Endothelial cell of umbilical vein (primary cell): ENCODE results near the gene GJA9. TPM values are rescaled to one million over a fixed set of nuclear protein-coding genes. Genes with fewer than 3 reads are reported as not detected.

Experiments used
- BruUV-seq: library from RNA; stranded (reverse); fragments of 400-500 nt; replicated peaks from 2 replicates; lab custom pipeline; 2021; lab: Mats Ljungman, UMichigan
- CTCF ChIA-PET: fragments of 300-600, 350-600 bp; sonication (Branson Sonifier 250); formaldehyde crosslinking; loops from one replicate; lab custom pipeline; 2021; ENCODE audit warnings: antibody characterized with exemption, inconsistent platforms; lab: Charles Lee
- POLR2A ChIA-PET: fragments of 300-600, 350-600 bp; sonication (Branson Sonifier 250); formaldehyde crosslinking; loops from one replicate; lab custom pipeline; 2021; ENCODE audit warnings: antibody characterized with exemption, inconsistent platforms; lab: Charles Lee
- DNase-seq: peaks from one replicate; pipeline ENCODE4 v3.0.0-alpha.2; 2011; ENCODE audit warnings: low read depth, low spot score
- FAIRE-seq: peaks from 2 replicates; lab custom pipeline; 2011; peaks lifted over from hg19 to GRCh38; lab: Jason Lieb, UNC
- H2AFZ ChIP-seq: 2 replicates; pipeline ENCODE4 v1.6.0; 2012; ENCODE audit warnings: low read depth, low read length, control low read depth, inconsistent platforms
- H3K27ac ChIP-seq: 2 replicates; pipeline ENCODE4 v1.5.1; 2011; ENCODE audit warnings: low read depth, mild to moderate bottlenecking, control low read depth, low read length, moderate library complexity; ENCODE audit not compliant: insufficient read depth
- H3K27me3 ChIP-seq, 2 experiments: 2 replicates each; pipeline versions ENCODE4 v1.6.0 to v1.6.1; 2011; ENCODE audit warnings: low read length in 2 of 2, mixed read lengths in 1 of 2; ENCODE audit not compliant: control insufficient read depth in 2 of 2, insufficient read depth in 2 of 2
- H3K36me3 ChIP-seq, 2 experiments: 2 replicates in 1 of 2; 3 replicates in 1 of 2; pipeline ENCODE4 v1.5.1; 2011; ENCODE audit warnings: low read length in 2 of 2, mild to moderate bottlenecking in 1 of 2, moderate library complexity in 1 of 2; ENCODE audit not compliant: control insufficient read depth in 2 of 2, insufficient read depth in 2 of 2; ENCODE audit errors: extremely low read depth in 1 of 2
- H3K4me1 ChIP-seq: 3 replicates; pipeline ENCODE4 v1.5.1; 2011; ENCODE audit warnings: mild to moderate bottlenecking, low read length; ENCODE audit not compliant: control insufficient read depth, insufficient read depth; ENCODE audit errors: extremely low read depth
- H3K4me2 ChIP-seq: 2 replicates; pipeline ENCODE4 v1.6.1; 2011; ENCODE audit warnings: low read length, control low read depth, mixed read lengths; ENCODE audit not compliant: insufficient read depth
- H3K4me3 ChIP-seq, 3 experiments: fragments of 200-600 bp in 1 of 3; sonication (generic), shearing (Covaris generic) in 1 of 3; replicated peaks in 1 of 3; 2 replicates each; pipeline ENCODE4 v1.5.1; 2011 to 2016; ENCODE audit warnings: control low read depth in 3 of 3, low read length in 3 of 3, mild to moderate bottlenecking in 2 of 3, inconsistent platforms in 1 of 3, low read depth in 1 of 3, moderate library complexity in 1 of 3; ENCODE audit not compliant: insufficient read depth in 1 of 3
- H3K79me2 ChIP-seq: 2 replicates; pipeline ENCODE4 v1.6.0; 2012; ENCODE audit warnings: low read length, inconsistent platforms; ENCODE audit not compliant: control insufficient read depth, insufficient read depth
- H3K9ac ChIP-seq: replicated peaks from 2 replicates; pipeline ENCODE3; 2011; ENCODE audit warnings: low read length, control low read depth; ENCODE audit not compliant: insufficient read depth; ENCODE audit errors: extremely low read depth
- H3K9me1 ChIP-seq: replicated peaks from 3 replicates; pipeline ENCODE4 v1.6.0; 2011; ENCODE audit warnings: mild to moderate bottlenecking, low read length; ENCODE audit not compliant: control insufficient read depth, insufficient read depth; ENCODE audit errors: extremely low read depth
- H3K9me3 ChIP-seq: replicated peaks from 2 replicates; pipeline ENCODE4 v1.5.1; 2012; ENCODE audit warnings: low read length, inconsistent platforms; ENCODE audit not compliant: control insufficient read depth, insufficient read depth
- H4K20me1 ChIP-seq: replicated peaks from 2 replicates; pipeline ENCODE3; 2011; ENCODE audit warnings: mild to moderate bottlenecking, low read length; ENCODE audit not compliant: control insufficient read depth, insufficient read depth; ENCODE audit errors: extremely low read depth
- EZH2 ChIP-seq: IDR thresholded peaks from 2 replicates; pipeline ENCODE4 v1.6.1; 2012; ENCODE audit warnings: borderline replicate concordance, low read depth, mild to moderate bottlenecking, moderate library complexity, low read length, inconsistent platforms; ENCODE audit not compliant: severe bottlenecking
- FOS ChIP-seq: IDR thresholded peaks from 2 replicates; pipeline ENCODE4 v1.6.1; 2011; ENCODE audit warnings: mild to moderate bottlenecking, low read length, moderate library complexity, borderline replicate concordance; ENCODE audit not compliant: insufficient read depth
- GATA2 ChIP-seq: IDR thresholded peaks from 2 replicates; pipeline ENCODE4 v1.7.0; 2011; ENCODE audit warnings: low read depth, mild to moderate bottlenecking, moderate library complexity, mixed read lengths, low read length; ENCODE audit not compliant: insufficient read length, insufficient read depth
- JUN ChIP-seq: IDR thresholded peaks from 2 replicates; pipeline ENCODE4 v1.6.1; 2011; ENCODE audit warnings: borderline replicate concordance, low read depth; ENCODE audit not compliant: insufficient read length, insufficient read depth
- MYC ChIP-seq: IDR thresholded peaks from one replicate; pipeline ENCODE4 v1.6.1; 2011; ENCODE audit warnings: mild to moderate bottlenecking, low read depth, low read length
- POLR2A ChIP-seq: IDR thresholded peaks from 2 replicates; pipeline ENCODE4 v1.6.1; 2012; ENCODE audit warnings: low read depth, mild to moderate bottlenecking, control low read depth, low read length
- POLR2AphosphoS5 ChIP-seq: IDR thresholded peaks from 2 replicates; pipeline ENCODE4 v1.6.1; 2012; ENCODE audit warnings: low read depth, mild to moderate bottlenecking, control low read depth, low read length, moderate library complexity; ENCODE audit not compliant: insufficient read depth
- dilution Hi-C: fragments of 300-500 bp; cut with MboI; formaldehyde crosslinking; loops from one replicate; pipeline ENCODE4 v1.15.0; 2019; ENCODE audit warnings: low sequenced_read_pairs; ENCODE audit not compliant: extremely low pct_ligation_motif_present
- intact Hi-C: fragments of 100-400 bp; cut with micrococcal nuclease; formaldehyde crosslinking; loops from one replicate; pipeline ENCODE4 v1.10.0; 2022
- polyA plus RNA-seq, 4 experiments: library from polyadenylated mRNA; depleted of rRNA in 3 of 4; stranded (reverse) in 3 of 4; unstranded in 1 of 4; fragments of >200 nt; gene quantifications; 2 replicates each; pipeline versions ENCODE4 v1.2.1 to v1.2.3, GENCODE V29; 2011 to 2012; ENCODE audit warnings: missing spikeins in 1 of 4
- total RNA-seq: library from RNA; stranded (reverse); gene quantifications from 2 replicates; pipeline ENCODE4 v1.2.3, GENCODE V29; 2021
- TF ChIP-seq, protein P1 (sequence below): IDR thresholded peaks from 2 replicates; pipeline ENCODE4 v1.6.1; 2011; ENCODE audit not compliant: insufficient read depth, insufficient read length
- TF ChIP-seq, protein P2 (sequence below), 2 donors: IDR thresholded peaks; 1 replicate in 1 of 2; 2 replicates in 1 of 2; pipeline ENCODE4 v1.5.1; 2011; ENCODE audit warnings: low read length in 2 of 2, mild to moderate bottlenecking in 2 of 2, moderate library complexity in 2 of 2, control low read depth in 1 of 2, inconsistent platforms in 1 of 2, low read depth in 1 of 2; ENCODE audit not compliant: insufficient read depth in 1 of 2; ENCODE audit errors: extremely low read depth in 1 of 2

Gene GJA9
- total and polyA plus RNA-seq, 2 donors (not counting 3 experiments of a cell fraction or from before 2014, with no cell fraction given), result not detected

DNA sequence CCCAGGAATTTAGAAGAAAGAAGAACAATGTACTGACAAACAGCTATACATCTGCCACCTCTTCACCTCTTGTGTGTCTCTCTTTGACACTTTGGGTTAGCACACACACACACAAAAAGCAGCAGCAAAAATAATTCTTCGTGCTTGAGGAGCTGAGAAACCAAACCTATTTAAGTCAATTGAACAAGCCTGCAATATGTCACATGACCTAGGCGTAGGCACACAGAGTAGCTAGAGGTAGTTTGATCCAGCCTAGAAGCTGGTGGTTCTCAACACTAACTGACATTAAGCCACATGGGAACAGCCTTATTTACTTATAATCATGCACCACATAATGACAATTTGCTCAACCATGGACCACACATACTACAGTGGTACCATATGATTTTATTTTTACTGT is 54.1 kb downstream of the GJA9 start:
- Histone ChIP-seq H3K27me3 (peaks cover 27 to 34% of the 10 kb centered on the region in 2 experiments), H3K9ac (no peak overlapping the region), H3K9me1 (no peaks in the 10 kb centered on the region), H3K36me3 (no peaks in the 10 kb centered on the region), H3K4me3 (no peak overlapping the region), H4K20me1 (no peaks in the 10 kb centered on the region), H3K9me3 (no peaks in the 10 kb centered on the region), H3K4me2 (no peak overlapping the region), H3K79me2 (no peaks in the 10 kb centered on the region), H2AFZ (no peak overlapping the region), H3K27ac (no peak overlapping the region), H3K4me1 (no peaks in the 10 kb centered on the region)
- ChIA-PET POLR2A (no interaction called here), CTCF (interaction anchor here (0.6 to 0.7 kb wide), 2 partner anchors 8 to 9 kb away, joined by 3 read pairs; no protein-coding TSS in a partner anchor)
- intact Hi-C loops, result no loop called here
- TF ChIP-seq FOS, result no peak
- TF ChIP-seq, protein P1, sequence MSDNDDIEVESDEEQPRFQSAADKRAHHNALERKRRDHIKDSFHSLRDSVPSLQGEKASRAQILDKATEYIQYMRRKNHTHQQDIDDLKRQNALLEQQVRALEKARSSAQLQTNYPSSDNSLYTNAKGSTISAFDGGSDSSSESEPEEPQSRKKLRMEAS, result no peak
- TF ChIP-seq MYC, result no peak
- no peak for TF ChIP-seq POLR2A
- no peak for TF ChIP-seq EZH2
- no peak for TF ChIP-seq GATA2
- TF ChIP-seq, protein P2, sequence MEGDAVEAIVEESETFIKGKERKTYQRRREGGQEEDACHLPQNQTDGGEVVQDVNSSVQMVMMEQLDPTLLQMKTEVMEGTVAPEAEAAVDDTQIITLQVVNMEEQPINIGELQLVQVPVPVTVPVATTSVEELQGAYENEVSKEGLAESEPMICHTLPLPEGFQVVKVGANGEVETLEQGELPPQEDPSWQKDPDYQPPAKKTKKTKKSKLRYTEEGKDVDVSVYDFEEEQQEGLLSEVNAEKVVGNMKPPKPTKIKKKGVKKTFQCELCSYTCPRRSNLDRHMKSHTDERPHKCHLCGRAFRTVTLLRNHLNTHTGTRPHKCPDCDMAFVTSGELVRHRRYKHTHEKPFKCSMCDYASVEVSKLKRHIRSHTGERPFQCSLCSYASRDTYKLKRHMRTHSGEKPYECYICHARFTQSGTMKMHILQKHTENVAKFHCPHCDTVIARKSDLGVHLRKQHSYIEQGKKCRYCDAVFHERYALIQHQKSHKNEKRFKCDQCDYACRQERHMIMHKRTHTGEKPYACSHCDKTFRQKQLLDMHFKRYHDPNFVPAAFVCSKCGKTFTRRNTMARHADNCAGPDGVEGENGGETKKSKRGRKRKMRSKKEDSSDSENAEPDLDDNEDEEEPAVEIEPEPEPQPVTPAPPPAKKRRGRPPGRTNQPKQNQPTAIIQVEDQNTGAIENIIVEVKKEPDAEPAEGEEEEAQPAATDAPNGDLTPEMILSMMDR (IDR thresholded peaks at IDR 0.05; ENCODE audit: extremely low read depth in 1 of 2, insufficient read depth in 1 of 2, low read depth in 1 of 2, low read length in 2 of 2), result no peak
- no peak for TF ChIP-seq JUN
- no peak for TF ChIP-seq POLR2AphosphoS5
- dilution Hi-C loops, result no loop called here
- DNase-seq, result no peak
- BruUV-seq, result no TSS peak
- FAIRE-seq, result no peak
